HG02973 (cell line): ENCODE measurements around the gene RPS5.
A peak's percentile ranks its signal among the peaks of the same experiment; 100 is the strongest.
"Not testable (repeated sequence)": the region's sequence is repeated elsewhere in the genome, so short reads cannot be mapped to it uniquely, and the experiment has no call there.

Experiments used
- ATAC-seq: cut with Tn5 transposase; IDR thresholded peaks from one replicate; pipeline ENCODE4 v1.9.1; 2021; ENCODE audit warnings: moderate library complexity; ENCODE audit not compliant: unreplicated experiment

The RPS5 gene

DNA sequence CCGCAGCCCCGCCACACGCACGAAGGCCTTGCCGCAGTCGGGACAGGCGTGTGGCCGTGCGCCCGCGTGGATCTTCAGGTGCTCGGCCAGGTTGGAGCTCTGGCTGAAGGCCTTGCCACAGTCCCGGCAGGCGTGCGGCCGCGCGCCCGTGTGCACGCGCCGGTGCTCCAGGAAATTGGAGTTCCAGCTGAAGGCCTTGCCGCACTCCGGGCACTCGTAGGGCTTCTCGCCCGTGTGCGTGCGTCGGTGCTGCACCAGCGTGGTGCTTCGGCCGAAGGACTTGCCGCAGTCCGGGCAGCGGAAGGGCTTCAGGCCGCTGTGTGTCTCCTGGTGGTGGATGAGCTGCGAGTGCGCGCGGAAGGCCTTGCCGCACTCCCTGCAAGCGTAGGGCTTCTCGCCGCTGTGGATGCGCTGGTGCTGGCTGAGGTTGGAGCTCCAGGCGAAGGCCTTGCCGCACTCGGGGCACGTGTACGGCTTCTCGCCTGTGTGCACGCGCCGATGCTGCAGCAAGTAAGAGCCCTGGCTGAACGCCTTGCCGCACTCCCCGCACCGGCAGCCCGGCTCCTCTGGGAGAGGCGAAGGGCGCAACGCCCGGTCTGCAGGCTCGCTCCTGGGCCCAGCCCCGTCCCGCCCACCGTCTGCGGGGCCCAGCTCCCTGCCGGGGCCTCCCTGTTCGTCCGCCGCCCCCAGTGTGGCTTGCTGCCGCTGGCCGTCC lies 30.1 kb upstream of the RPS5 start:
- no peak for ATAC-seq

DNA sequence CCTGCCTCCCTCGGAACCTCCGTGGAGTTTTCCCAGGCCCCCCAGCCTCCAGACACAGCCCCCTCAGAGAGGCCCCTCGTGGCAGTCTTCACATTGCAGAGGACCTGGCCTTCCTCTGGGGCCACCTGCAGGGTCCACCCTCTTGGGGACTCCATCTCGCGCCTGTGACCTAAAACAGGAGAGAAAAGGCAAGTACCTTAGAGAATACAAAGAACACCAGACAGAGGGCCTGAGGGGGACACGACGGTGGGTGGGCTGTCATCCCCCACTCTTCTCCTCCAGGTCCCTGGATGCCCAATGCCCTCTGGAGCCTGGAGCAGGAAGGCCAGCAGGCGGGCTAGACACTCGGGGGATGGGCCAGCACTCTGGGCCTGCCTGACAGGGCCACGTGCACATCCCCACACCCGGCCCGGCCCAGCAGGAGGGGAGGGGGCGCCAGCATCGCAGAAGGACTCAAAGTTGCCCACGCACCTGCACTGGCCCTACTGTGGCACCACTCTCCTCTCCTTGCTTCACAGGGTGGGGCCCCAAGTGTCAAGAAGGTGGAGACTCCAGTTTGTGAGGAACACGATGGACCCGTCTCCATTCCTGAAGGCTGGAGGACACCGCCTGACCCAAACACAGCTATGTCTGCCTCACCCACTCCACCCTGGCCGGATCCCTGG lies 29.5 kb upstream of the RPS5 start:
- no peak for ATAC-seq

GRCh38 chr19:58361900-58362271 lies 25.2 kb upstream of the RPS5 start:
- peak; percentile 18 for ATAC-seq

- ATAC-seq, result peak; percentile 75
These were observed 24.6 kb upstream of the RPS5 start, which contains the start of gene ZNF497 for GRCh38 chr19:58362272-58362994. TSS of gene ZNF497 (minus strand) at chr19:58362751. CDS start at chr19:58357635, 5,116 bp downstream.

- ATAC-seq, result no peak
These were observed 22.9 kb upstream of the RPS5 start for GRCh38 chr19:58364146-58364545.

GRCh38 chr19:58366585-58367430 lies 20.3 kb upstream of the RPS5 start:
- no peak for ATAC-seq

GRCh38 chr19:58367698-58368454 lies 19.2 kb upstream of the RPS5 start:
- no peak for ATAC-seq

DNA sequence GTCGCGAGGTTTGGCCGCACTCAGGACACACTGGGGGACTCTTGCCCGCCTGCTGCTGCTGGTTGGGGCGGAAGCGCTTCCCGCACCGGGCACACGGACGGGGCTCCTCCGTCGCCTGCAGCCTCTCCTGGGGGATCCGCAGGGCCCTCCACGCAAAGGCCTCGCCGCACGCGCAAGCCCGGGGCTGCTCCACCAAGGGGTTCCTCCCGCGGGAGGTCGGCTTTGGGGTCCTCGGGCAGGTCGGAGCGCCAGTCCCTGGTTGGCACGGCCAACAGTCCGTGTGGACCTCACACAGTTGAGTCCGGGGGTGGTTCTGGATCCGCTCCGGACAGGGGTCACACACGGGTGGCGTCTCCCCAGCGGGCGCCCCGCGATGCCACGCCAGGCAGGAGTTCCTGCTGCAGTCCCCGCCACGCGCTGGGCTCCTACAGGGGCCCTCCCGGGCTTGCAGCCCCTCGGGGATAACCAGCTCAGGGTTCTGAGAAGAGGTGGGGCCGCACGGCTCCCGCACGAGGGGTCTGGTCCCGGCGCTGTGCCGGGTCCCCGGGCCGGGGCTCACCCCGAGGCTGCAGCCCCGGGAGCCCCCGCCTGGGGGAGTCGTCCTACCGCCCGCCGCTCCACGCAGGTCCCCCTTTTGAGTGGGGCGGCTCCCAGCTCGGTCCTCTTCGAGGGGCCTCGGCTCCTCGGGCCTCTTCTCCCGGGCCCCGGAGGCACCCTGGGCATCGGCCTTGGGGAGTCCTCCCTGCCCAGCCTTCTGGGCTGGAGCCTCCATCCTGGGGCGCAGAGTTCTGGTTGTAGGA lies 18.3 kb upstream of the RPS5 start:
- no peak for ATAC-seq

- no peak for ATAC-seq
These were observed 14.5 kb upstream of the RPS5 start for GRCh38 chr19:58372311-58373133.

DNA sequence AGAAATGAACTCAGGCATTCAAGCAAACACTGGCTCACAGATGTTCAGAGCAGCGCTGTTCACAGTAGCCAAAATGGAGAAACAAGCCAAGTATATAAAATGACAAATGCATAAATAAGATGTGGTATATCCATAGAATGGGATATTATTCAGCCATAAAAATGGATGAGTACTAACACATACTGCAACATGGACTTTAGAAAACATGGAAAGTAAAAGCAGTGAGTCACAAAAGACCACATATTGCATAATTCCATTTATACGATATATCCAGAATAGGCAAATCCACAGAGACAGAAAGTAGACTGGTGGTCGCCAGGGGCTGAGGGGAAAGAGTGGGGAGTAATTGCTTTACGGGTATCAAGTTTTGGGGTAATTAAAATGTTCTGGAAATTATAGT lies 12.9 kb upstream of the RPS5 start:
- ATAC-seq, result no peak

GRCh38 chr19:58376724-58377123 lies 10.3 kb upstream of the RPS5 start:
- ATAC-seq, result not testable (repeated sequence)

- ATAC-seq, result no peak
These were observed 7.8 kb upstream of the RPS5 start for GRCh38 chr19:58379246-58379645.

DNA sequence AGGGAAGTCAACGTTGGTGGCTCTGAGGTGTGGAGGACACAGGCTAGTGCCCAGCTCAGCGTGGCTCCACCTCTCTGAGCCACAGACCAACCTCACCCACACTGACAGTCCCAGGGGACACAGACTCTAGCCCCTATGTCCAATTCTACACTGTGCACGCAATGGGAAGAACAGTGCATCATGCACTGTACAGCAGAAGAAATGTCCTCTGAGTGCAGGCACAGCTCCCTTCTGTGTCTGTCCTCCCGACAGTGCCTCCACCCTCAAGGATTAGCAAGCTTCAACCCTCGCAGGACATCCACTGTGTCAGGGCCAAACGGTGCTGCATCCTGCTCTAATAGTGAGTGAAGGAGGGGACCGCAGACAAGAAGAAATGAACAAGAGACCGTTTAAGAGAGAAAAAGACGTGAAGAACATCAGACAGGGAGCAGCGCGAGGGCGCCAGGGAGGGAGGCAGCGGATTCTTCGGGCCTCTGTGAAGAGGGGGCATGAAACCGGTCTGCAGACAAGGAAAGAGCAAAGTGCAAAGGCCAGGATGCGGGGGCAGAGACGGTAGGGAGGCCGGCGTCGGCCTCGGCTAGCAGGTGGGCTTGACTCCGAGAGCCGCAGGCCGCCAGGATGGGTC lies 6.9 kb upstream of the RPS5 start:
- ATAC-seq, result no peak

- ATAC-seq, result peak; percentile 67
These were observed 6.2 kb upstream of the RPS5 start, which contains the start of gene ZNF837 for GRCh38 chr19:58380662-58381459. TSS of gene ZNF837 (minus strand) at chr19:58381030. CDS start at chr19:58369332, 11,698 bp downstream.

- ATAC-seq, result no peak
These were observed 5.4 kb upstream of the RPS5 start for GRCh38 chr19:58381460-58382212.

GRCh38 chr19:58382997-58383603 lies 4.0 kb upstream of the RPS5 start:
- no peak for ATAC-seq
